HG03025 (cell line): ENCODE results near the gene EPB41L4A.

ENCODE experiments used
- ATAC-seq: cut with Tn5 transposase; IDR thresholded peaks from one replicate; pipeline ENCODE4 v1.9.1; 2021; ENCODE audit warnings: mild to moderate bottlenecking, moderate library complexity; ENCODE audit not compliant: unreplicated experiment, low FRiP score

EPB41L4A gene

DNA sequence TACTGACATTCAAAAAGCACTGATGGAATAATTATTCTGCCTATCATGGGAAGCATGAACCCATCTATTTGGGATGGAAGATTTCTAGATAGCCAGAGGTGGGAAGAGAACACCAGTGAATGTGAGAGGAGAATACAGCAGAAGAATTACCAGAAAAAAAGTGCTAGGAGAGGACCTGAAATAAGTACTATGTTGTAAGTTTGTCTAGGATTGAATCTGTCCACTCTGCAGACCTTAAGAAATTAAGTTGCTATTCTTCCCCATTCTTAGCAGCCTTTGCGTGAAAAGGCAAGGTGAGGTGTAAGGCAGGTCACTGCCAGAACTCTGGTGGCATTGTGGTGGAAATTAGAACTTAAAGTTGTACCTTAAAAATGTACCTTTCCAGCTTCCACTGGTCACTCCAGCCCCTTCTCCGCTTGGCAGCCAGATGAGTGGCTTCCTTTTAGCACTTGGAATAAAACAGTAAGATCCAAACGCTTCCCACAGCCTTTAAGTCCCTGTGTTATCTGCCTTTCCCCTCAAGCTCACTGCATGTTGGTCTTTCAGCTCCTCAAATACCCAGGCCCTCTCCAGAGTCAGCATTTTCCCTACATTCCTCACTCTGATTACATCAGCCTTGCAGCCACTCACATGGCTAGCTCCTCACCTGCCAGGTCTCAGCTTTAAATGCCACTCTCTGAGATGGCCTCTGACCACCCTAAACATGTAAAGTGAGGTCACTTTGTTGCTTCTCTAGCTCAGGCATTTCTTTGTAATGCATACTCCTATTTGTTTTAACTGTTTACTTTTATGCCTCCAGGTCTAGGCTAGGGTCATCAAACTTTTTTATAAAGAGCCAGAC lies 253.0 kb downstream of the EPB41L4A start:
- ATAC-seq: no peak

DNA sequence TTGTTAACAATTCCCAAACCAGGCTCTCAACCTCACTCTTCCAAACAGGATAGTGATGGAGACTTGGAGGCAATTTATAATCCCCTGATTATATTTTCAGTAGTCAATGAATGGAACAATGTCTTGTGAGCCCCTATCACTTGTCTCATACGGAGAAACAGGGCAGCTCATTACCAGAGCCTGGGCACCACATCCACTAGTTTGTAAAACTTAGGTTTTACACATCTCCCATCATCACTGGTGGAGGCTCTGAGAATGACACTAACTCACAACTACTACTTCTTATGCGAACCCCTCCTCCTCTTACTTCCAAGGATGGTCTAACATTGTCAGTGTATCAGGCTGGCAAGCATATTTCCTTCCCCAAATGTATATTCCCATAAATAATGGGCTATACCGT lies 253.7 kb downstream of the EPB41L4A start:
- no peak for ATAC-seq

DNA sequence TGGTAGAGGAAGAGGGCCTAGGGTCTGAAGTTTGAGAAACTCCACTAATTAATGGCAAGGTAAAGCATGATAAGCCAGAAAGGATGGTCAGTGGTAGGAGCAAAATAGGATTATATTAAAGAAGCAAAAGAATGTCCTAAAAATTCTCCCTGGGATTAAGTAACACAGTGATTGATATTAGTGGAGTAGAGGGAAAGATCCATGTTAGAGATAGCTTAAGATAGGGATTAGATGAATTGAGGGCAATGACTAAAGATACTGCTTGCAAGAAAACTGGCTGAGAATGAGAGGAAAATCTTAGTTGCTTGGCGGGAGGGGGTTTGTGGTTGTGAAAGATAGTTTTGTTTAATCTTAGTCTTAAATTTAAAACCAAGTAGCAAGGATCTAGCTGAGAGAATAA lies 255.6 kb downstream of the EPB41L4A start:
- ATAC-seq: no peak

DNA sequence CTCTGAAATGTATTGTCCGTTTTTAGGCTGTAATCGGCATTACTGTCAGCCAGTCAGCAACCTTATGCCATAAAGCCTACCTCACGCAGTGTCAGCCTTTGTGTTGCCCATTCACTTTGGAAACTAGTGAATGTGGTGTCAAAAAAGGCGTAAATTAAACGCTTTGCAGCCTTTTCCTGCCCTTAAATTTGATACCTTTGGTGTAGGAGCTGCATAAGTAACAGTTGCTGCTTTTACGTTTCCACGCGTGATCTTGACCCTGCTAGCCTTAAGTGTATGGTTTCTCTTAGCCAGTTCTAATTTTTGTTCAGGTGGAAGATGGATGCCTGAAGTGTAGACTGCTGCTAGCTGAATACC lies 257.7 kb downstream of the EPB41L4A start:
- no peak for ATAC-seq

DNA sequence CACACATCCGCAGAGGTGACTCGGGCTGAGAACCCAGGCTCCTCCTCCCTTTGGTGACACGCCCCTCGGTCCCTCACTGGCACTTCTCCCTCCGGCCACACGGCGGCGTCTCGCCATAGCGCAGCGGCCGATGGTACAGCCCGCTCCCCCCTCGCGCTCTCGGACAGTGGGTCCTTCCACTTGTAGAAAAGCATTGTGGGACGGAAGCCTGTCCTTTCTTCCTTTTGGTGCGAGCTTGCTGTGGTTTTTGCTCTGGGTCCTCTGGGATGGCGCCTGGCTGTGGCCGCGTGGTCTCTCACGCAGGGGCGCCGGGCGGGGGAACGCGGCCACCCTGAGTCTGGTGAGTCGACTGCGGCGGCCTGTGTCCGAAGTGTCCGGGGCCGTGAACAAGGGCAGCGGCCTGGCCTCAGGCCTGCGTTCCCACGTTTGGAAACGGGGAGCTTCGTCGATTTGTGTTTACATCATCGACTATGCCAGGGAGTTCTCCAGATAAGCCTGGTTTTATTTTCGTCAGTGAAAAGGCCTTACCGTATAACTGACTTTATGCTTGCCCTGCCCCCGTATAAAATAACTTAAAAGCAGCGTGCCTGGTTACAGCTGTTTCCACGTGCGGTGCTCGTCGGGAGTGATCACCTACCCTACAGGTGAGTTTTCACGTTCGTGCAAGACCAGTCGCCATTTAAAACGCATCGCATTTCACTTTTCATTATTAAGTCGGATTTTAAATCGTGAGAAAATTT lies 258.3 kb downstream of the EPB41L4A start:
- ATAC-seq: peak; percentile 96

DNA sequence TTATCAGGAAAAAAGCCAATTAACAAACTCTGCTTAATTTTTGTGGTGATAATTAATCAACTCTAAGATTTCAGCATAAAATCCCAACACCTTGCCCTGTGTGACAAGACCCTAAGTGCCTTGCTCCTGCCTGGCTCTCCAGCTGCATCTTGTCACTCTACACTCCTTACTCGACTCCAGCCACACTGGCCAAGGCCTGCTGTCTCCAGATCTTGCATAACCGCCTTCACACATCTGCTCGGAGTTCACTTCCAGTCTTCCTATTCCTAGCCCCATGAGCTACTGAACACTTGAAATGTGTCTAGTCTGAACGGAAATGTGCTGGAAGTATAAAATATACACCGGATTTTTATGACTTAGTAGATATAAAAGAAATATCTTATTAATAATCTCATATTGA lies 259.6 kb downstream of the EPB41L4A start:
- no peak for ATAC-seq

DNA sequence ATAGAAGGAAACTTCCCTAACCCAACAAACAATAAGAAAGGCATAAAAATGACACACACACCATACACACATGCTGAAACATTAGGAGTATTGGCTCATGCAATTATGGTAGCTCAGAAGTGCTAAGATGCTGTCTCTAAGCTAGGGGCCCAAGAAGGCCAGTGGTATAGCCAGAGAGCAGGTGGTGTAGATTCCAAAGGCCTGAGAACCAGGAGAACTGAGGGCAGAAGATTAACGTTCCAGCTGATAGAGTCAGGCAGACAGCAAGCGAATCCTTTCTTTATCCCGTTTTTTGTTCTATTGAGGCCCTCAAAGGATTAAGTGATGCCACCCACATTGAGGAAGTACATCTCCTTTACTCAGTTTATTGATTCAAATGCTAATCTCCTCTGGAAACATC lies 262.9 kb downstream of the EPB41L4A start:
- ATAC-seq: no peak

DNA sequence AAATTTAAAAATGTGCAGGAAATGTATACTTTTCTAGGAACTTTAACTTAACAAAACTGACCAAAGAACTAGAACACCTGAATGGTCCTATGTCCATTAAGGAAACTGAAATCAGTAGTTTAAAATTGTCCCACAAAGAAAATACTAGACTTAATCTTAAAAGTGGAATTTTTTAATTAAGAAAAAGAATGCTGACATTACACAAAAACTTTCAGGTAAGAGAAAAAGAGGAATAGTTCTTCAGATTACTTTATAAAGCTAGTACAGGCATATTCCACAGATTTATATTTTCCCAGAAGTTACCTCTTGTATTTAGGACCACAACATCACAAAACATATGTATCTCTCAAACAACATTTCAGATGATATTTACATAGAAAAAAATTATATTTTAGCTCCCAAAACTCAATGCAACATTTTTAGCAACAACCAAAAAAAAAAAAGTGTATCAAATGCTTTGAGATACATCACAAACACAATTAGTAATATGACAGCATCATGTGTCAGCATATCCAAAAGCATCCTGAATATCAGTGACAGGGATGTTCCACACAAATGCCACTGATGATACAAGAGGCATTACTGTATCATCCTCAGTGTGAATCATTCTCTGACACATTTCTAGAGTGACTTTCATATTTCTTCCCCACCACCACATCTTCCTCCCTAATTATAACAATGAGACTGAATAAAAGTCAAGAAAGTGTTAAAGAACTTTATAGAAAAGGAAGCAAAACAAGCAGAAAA lies 264.0 kb downstream of the EPB41L4A start:
- no peak for ATAC-seq

DNA sequence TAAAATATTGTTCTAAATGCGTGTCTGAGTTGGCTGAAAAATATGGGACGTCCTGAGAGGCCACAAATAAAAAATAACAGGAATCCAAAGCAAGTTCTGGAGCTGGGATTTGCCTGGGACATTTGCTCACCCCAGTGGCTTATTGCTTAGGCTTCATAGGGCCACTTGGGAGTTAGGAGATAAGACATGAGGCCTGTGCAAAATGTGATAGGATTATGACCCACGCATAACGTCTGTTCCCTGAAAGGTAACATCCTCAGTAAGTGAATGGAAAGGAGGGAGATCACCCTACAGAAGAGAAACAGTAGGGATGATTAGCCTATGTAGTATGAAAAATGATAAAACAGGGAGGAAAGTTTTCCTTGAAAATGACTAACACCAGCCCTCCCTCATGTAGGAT lies 269.4 kb downstream of the EPB41L4A start:
- ATAC-seq: no peak

DNA sequence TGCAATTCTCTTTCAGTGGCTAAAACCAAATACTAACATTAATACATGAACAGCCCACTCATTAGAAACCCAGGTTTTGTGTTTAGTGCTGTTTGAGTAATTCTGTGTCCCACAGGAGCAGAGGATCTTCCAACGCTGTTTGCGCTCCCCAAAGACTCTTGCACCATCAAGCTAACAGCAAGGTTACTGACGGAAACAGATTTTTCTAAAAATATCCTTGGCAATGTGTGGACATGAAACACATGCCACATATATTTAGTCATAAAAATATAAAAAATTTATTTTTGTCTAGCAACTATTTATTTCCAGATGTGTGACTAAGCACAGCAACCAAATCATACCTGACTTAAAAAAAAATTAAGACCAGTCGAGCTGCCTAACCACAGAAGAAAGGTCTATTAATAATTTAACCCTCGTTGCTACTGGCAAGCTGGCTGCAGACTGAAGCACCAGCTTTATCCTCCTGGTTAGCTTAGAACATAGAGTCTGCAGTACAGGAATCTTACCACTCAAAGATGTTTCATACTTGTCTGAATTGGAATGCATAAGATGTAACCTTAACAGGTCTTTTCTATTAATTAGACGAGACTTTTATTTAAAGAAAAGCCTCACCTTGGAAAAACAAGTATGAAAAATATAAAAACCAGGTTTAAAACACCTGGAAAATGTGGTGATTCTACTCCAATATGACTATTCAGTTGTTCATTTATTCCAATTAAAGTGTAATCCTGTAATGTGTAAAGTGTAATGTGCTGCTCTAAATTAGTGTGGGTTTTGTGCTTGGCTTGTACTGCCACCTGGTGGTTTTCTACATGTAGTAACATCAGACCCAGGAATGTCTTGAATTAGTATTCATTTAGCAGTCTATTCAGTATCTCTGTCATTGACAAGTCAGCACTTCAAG lies 272.5 kb downstream of the EPB41L4A start:
- peak; percentile 85 for ATAC-seq

DNA sequence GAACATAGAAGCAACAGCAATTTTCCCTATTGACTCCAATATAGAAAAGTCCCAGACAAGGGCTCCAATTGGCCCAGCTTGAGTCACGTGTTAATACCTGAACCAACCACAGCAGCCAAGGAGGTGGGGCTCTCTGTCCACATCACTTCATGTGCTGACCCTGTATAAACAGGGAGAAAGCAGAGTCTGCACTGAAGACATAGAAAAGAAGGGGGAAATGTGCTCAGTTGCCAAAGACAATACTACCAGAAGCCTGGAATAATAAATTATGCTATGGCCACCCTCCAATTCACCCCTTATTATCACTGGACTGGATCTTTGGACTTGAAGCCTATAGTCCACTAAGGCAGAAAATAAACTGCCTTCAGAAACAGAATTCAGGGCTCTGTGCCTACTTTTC lies 275.4 kb downstream of the EPB41L4A start:
- ATAC-seq: no peak

DNA sequence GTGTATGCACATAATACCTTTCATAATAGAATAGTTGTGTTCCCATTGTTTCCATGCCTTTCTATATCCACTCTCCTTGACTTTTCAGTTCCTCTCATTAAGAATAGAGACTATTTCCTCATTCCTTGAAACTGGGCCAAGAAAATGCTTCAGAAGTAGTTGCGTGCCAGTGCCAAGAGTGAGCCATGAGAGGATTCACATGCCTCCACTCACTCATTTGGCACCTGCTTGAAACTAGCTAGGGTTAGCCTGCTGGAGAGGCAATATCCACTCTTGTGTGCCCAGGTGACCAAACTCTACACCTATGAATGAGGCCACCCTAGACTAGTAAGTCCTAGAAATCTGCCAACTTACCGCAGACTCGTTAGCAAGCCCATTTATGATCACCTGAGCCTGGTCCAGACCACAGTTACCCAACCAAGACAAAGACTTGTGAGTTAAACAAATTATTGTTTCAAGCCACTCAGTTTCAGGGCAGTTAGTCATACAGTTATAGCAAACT lies 276.3 kb downstream of the EPB41L4A start:
- ATAC-seq: peak; percentile 43

DNA sequence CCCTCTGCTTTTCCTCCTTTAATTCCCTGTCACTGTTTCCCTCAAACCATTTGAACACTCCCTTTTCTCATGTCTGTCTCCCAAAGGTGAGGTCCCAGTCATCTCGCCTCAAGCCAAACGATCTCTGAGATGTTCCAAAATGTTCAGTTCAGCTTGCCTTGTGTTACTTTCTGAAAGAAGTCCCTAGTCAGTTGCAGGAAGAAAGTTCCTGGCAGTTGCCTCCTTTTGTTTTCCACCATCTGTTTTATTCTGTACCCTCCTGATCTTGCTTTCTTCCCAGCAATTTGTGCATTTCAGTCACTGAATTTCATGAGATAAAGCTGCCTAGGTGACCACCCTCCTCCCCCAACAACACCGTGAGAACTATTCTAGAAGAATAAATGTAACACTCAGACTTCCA lies 277.5 kb downstream of the EPB41L4A start:
- ATAC-seq: no peak

DNA sequence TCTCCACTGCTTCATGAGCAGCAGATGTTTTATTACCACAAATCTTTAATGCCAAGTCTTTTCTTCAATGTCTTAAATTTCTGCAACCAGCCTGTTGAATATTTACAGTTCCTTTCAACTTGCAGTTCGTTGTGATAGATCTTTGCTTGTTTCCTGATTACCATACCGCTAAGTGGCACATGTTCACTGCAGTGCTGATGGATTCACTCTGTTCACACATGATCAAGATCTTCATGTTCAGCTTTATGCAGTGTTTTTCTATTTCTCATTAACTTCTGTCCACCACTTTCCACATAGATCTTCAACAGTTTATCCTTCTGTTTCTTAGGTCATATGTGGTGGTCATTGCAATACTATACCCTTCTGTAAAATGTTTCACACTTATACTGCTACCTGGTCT lies 280.6 kb downstream of the EPB41L4A start:
- no peak for ATAC-seq

DNA sequence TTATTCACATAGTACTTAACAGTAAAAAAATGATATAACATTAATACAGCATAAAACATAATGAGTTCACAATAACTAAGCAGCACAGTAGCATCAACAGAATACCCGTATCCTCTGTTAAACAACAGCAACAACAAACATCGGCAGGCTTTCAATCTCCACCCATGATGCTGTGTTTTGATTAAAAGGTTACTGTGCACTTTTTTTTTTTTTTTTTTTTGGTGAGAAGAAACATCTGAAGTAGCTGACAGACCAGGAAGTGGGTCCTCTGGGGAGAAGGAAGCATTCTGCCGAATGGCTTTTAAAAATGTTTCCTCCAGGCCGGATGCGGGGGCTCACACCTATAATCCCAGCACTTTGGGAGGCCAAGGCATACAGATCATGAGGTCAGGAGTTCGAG lies 282.3 kb downstream of the EPB41L4A start:
- ATAC-seq: no peak

DNA sequence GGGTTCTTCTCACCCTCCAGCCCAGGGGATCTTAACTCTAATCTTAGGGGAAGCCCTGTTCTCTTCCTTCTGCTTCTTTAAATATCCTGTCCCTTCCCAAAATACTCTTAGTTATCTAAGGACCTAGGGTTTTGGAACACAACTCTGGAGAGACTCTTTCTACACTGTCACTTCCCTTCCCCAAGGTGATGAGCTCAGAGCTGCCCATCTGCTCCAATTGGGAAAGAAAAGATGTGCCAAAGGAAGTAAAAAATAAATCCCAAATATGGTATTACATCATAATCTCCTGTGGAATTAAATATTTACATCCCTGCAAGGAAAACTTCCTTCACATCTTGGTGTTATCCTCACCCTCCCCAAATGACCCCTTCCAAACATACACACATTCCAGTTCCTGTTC lies 291.2 kb downstream of the EPB41L4A start:
- ATAC-seq: no peak

DNA sequence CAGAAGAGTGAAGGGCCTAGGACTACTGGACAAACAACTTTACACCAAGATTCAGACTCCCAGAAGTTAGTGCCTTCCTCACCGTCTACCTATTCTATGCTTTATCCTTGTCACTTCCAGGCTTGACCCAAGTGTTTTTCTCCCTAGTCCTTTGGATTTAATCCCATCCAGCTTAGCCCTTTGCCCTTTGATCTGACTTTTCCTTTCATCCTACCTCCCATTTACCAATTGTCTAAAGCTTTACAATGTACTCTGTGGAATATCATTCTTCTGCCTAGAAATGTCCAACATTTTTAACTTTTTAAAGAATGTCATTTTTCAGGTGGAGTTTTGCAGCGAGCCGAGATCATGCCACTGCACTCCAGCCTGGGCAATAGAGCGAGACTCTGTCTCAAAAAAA lies 292.1 kb downstream of the EPB41L4A start:
- ATAC-seq: no peak

DNA sequence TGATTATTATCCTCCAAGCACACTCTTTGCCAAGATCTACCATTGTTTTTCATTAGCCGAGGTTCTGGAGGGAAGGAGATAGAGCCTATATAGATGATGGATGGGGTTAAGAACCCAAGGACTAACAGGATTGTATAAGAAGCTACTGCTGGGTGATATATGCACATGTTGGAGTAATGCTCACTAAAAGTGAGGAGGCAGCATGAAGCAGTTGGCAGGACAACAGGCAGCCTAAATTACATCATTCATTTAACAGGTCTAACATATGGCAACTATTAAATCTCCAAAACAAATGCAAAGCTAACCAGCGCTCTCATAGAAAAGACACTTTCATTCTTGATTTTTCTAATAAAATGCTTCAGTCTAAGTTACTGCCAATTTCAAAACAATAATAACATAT lies 293.2 kb downstream of the EPB41L4A start:
- no peak for ATAC-seq

DNA sequence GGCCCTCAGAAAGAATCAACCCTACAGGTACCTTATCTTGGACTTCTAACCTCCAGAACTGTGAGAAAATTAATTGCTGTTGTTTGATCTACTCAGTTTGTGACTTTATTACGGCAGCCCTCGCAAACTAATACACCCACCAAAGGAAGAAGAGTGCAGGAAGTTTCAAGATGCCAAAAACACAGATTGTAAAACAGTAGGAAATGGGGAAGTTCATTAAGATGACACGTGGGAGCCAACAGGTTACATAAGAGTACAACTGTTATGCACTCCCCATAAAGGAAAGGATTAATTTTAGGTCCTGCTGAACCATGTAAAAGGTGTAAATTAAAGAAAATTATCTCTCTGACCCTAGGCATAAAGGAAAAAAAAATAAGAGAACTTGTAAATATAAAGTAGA lies 294.3 kb downstream of the EPB41L4A start:
- no peak for ATAC-seq

DNA sequence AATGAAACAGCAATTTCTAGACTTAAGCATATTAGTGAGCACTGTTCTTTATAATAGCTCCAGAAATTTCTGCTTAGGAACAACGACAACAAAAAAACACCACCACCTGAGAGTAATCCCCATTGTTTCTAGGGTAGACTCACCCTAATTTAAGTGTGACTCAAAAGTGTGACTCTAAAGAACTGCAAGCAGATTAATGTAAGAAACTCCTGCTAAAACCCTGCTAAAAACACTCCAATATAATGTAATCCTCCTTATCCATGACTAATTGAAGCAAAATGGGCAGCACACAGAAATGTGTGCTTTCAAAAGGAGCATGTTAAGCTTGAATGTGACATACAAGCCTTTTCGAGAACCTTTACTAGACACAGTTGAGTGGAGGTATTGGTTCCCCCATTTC lies 296.0 kb downstream of the EPB41L4A start:
- no peak for ATAC-seq
